ENCODE results near the gene KRT20.

The KRT20 gene

GRCh38 chr17:40828454-40829044, 56.5 kb downstream of the KRT20 start:
- DNase-seq = no peak
- intact Hi-C loops (cut with DNase I) = no loop called here

- DNase-seq = no peak
- intact Hi-C loops (cut with DNase I) = no loop called here
These were observed 57.1 kb downstream of the KRT20 start for GRCh38 chr17:40827746-40828453.
